ENCODE data around the gene RANGAP1. TPM values are rescaled to one million over a fixed set of nuclear protein-coding genes. Genes with fewer than 3 reads are reported as not detected.
A peak's percentile ranks its signal among the peaks of the same experiment; 100 is the strongest.
"Not testable (repeated sequence)": the region's sequence is repeated elsewhere in the genome, so short reads cannot be mapped to it uniquely, and the experiment has no call there.

The RANGAP1 gene
- total RNA-seq, 1 experiment from 2014 or later, result 177 TPM

- no peaks in the 10 kb centered on the region for H3K36me3 ChIP-seq (ENCODE audit: insufficient read depth, low read length, poor library complexity, severe bottlenecking)
- no TSS peak for BruUV-seq (replicated peaks)
- H3K27me3 ChIP-seq (replicated peaks; ENCODE audit: insufficient read depth, low read depth, low read length, poor library complexity), result no peaks in the 10 kb centered on the region
- TF ChIP-seq EZH2 (IDR thresholded peaks at IDR 0.05; ENCODE audit: borderline replicate concordance, low read depth, low read length, poor library complexity, severe bottlenecking), result no peak
- peak; percentile 57 for TF ChIP-seq CTCF (conservative IDR thresholded peaks at IDR 0.05; ENCODE audit: low read depth, low read length)
- ChIA-PET CTCF (interaction anchor here (0.6 kb wide), 1 partner anchor 378 kb away, joined by 3 read pairs; no protein-coding TSS in a partner anchor), POLR2A (ENCODE audit: low non-redundant PET) (interaction anchor here (0.5 to 0.7 kb wide), 6 partner anchors 81 to 1765 kb away, joined by 3 to 10 read pairs (median 4); partner anchors contain the start of gene TOB2)
- H3K9me3 ChIP-seq (ENCODE audit: low read depth, low read length, poor library complexity, severe bottlenecking), result no peaks in the 10 kb centered on the region
- peak within 1 kb of the TSS; percentile 98 for H3K4me3 ChIP-seq (ENCODE audit: low read depth, low read length, poor library complexity, severe bottlenecking)
- peaks cover 19% of the 10 kb centered on the region for H3K4me1 ChIP-seq (ENCODE audit: insufficient read depth, low read length, poor library complexity, severe bottlenecking)
- intact Hi-C loops (cut with micrococcal nuclease; ENCODE audit: unreplicated experiment), result no loop called here
- H3K27ac ChIP-seq (ENCODE audit: low read depth, low read length, poor library complexity, severe bottlenecking), result peak within 1 kb of the TSS; percentile 97
- DNase-seq (ENCODE audit: low spot score), result peak; percentile 90
Observed at GRCh38 chr22:41301085-41302020, 15.4 kb upstream of the RANGAP1 start, which contains the start of gene ZC3H7B. Gene ZC3H7B (plus strand): TSS chr22:41301525. CDS start chr22:41320661, 19,136 bp downstream.

- ChIA-PET CTCF (no interaction called here), POLR2A (ENCODE audit: low non-redundant PET) (interaction anchor here (0.6 kb wide), 2 partner anchors 146 to 149 kb away, joined by 4 read pairs; partner anchors contain the start of gene TOB2)
- Histone ChIP-seq H3K27me3 (replicated peaks; ENCODE audit: insufficient read depth, low read depth, low read length, poor library complexity) (no peaks in the 10 kb centered on the region), H3K4me3 (ENCODE audit: low read depth, low read length, poor library complexity, severe bottlenecking) (peak overlapping the region; percentile 98), H3K4me1 (ENCODE audit: insufficient read depth, low read length, poor library complexity, severe bottlenecking) (peaks cover 15% of the 10 kb centered on the region), H3K9me3 (ENCODE audit: low read depth, low read length, poor library complexity, severe bottlenecking) (no peaks in the 10 kb centered on the region), H3K27ac (ENCODE audit: low read depth, low read length, poor library complexity, severe bottlenecking) (peak overlapping the region; percentile 97), H3K36me3 (ENCODE audit: insufficient read depth, low read length, poor library complexity, severe bottlenecking) (no peaks in the 10 kb centered on the region)
- no peak for TF ChIP-seq CTCF (conservative IDR thresholded peaks at IDR 0.05; ENCODE audit: low read depth, low read length)
- no peak for TF ChIP-seq EZH2 (IDR thresholded peaks at IDR 0.05; ENCODE audit: borderline replicate concordance, low read depth, low read length, poor library complexity, severe bottlenecking)
- no TSS peak for BruUV-seq (replicated peaks)
- intact Hi-C loops (cut with micrococcal nuclease; ENCODE audit: unreplicated experiment), result no loop called here
- no peak for DNase-seq (ENCODE audit: low spot score)
Observed at GRCh38 chr22:41300661-41301060, 14.7 kb upstream of the RANGAP1 start.

GRCh38 chr22:41296826-41297667 lies 11.1 kb upstream of the RANGAP1 start:
- no peaks in the 10 kb centered on the region for H3K36me3 ChIP-seq (ENCODE audit: insufficient read depth, low read length, poor library complexity, severe bottlenecking)
- CTCF ChIA-PET, result no interaction called here
- POLR2A ChIA-PET (ENCODE audit: low non-redundant PET), result interaction anchor here (0.6 kb wide), 1 partner anchor 84 kb away, joined by 5 read pairs; no protein-coding TSS in a partner anchor
- no peaks in the 10 kb centered on the region for H3K4me1 ChIP-seq (ENCODE audit: insufficient read depth, low read length, poor library complexity, severe bottlenecking)
- TF ChIP-seq EZH2 (IDR thresholded peaks at IDR 0.05; ENCODE audit: borderline replicate concordance, low read depth, low read length, poor library complexity, severe bottlenecking), result no peak
- intact Hi-C loops (cut with micrococcal nuclease; ENCODE audit: unreplicated experiment), result no loop called here
- no peaks in the 10 kb centered on the region for H3K9me3 ChIP-seq (ENCODE audit: low read depth, low read length, poor library complexity, severe bottlenecking)
- no peak for DNase-seq (ENCODE audit: low spot score)
- no peak overlapping the region for H3K27ac ChIP-seq (ENCODE audit: low read depth, low read length, poor library complexity, severe bottlenecking)
- BruUV-seq (replicated peaks), result no TSS peak
- H3K27me3 ChIP-seq (replicated peaks; ENCODE audit: insufficient read depth, low read depth, low read length, poor library complexity), result no peaks in the 10 kb centered on the region
- no peak overlapping the region for H3K4me3 ChIP-seq (ENCODE audit: low read depth, low read length, poor library complexity, severe bottlenecking)

- POLR2A ChIA-PET (ENCODE audit: low non-redundant PET); H3K27ac ChIP-seq (ENCODE audit: low read depth, low read length, poor library complexity, severe bottlenecking): not testable (repeated sequence)
Observed at GRCh38 chr22:41294816-41295215, 8.8 kb upstream of the RANGAP1 start.

More at GRCh38 chr22:41294816-41295215, 8.8 kb upstream of the RANGAP1 start:
- H3K4me1 ChIP-seq (ENCODE audit: insufficient read depth, low read length, poor library complexity, severe bottlenecking); H3K36me3 ChIP-seq (ENCODE audit: insufficient read depth, low read length, poor library complexity, severe bottlenecking); H3K27me3 ChIP-seq (replicated peaks; ENCODE audit: insufficient read depth, low read depth, low read length, poor library complexity); H3K9me3 ChIP-seq (ENCODE audit: low read depth, low read length, poor library complexity, severe bottlenecking); H3K4me3 ChIP-seq (ENCODE audit: low read depth, low read length, poor library complexity, severe bottlenecking); intact Hi-C loops (cut with micrococcal nuclease; ENCODE audit: unreplicated experiment); CTCF ChIA-PET; DNase-seq (ENCODE audit: low spot score); BruUV-seq (replicated peaks): not testable (repeated sequence)
